Stimulated activated CD4-positive, alpha-beta T cell treated with anti-CD3 and anti-CD28 coated beads, Interleukin-4, amount 100 ng/mL, for 24 hours (primary cell): ENCODE data around the gene NUDT14.

Experiments used
- DNase-seq: peaks from one replicate; pipeline ENCODE4 v3.0.0-alpha.2; 2020

The NUDT14 gene

DNA sequence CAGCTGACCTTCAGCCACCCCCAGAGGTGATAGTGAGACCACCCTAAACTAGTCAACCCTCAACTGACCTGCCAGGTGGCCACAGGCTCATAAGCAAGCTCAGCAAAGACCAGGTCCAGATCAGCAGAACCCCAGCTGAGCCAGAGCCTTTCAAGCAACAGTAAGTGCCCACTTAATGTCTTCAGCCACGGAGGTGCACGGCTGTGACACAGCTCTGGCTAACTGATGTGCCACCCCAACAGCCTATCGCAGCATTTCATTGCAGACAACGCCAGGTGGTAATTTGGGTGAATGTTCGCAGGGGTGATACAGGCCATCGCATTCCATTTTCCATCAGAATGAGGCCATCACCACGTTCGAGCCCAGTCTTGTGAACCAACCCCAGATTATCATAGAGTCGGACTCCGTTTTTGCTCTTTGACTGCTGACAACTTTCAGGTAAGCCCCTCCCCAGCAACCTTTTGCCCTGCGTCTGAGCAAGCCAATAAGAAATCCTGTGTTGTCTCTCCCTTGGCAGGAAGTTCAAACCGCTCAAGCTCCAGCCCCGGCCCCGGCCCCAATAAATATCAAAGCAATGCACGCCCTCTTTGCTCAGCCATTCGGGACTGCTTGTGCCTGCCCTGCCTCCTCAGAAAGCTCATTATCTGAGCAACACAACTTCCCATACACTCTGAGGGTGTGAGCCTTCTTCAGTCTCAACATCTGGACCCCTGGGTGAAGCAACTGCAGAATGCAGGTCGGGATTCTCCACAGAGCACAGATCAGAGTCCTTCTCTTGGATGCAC is 56.9 kb downstream of the NUDT14 start:
- no peak for DNase-seq

DNA sequence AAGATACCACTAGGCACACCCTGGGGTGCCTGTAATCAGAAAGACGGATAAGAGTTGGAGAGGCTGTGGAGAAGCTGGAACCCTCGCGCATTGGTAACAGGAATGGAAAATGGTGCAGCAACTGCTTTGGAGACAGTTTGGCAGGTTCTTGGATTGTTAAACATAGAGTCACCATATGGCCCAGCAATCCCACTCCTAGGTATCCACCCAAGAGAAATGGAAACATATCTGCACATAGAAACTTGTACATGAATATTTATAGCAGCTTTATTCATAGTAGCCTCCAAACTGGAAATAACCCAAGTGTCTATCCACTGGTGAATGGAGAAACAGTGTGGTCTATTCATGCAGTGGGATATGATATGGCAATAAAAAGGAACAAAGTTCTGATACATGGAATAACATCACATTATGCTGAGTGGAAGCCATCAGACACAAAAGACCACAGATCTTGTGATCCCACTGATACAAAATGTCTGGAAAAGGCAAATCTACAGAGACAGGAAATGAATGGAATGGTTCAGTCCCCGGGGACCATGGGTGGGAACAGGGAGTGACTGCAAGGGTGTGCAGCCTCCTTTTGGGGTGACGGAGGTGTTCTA is 57.9 kb downstream of the NUDT14 start:
- DNase-seq: no peak
